OCI-LY7 (cell line): ENCODE measurements around the gene ABHD16B. TPM values are rescaled to one million over a fixed set of nuclear protein-coding genes. Genes with fewer than 3 reads are reported as not detected.
"Not testable (repeated sequence)": the region's sequence is repeated elsewhere in the genome, so short reads cannot be mapped to it uniquely, and the experiment has no call there.

Experiments
- BruUV-seq: library from RNA; stranded (reverse); fragments of 400-500 nt; replicated peaks from 2 replicates; lab custom pipeline; 2021; lab: Mats Ljungman, UMichigan
- CTCF ChIA-PET: fragments of 300-600 bp; sonication (Branson Sonifier 250); formaldehyde crosslinking; loops from one replicate; lab custom pipeline; 2022; ENCODE audit warnings: antibody characterized with exemption; ENCODE audit not compliant: unreplicated experiment; lab: Charles Lee
- POLR2A ChIA-PET: fragments of 300-600 bp; sonication (Branson Sonifier 250); formaldehyde crosslinking; loops from one replicate; lab custom pipeline; 2022; ENCODE audit warnings: antibody characterized with exemption; lab: Charles Lee
- DNase-seq: peaks from one replicate; pipeline ENCODE4 v3.0.0-alpha.2; 2015; ENCODE audit warnings: low spot score
- H2AFZ ChIP-seq: fragments of 200-600 bp; sonication (generic), shearing (Covaris generic); 2 replicates; pipeline ENCODE4 v1.6.1; 2014; ENCODE audit warnings: mild to moderate bottlenecking, antibody characterized with exemption, low read length, moderate library complexity
- H3K27ac ChIP-seq: fragments of 200-600 bp; sonication (generic); 2 replicates; pipeline ENCODE4 v1.5.1; 2014; ENCODE audit warnings: mixed run types, low read depth, mild to moderate bottlenecking, moderate library complexity, low read length, inconsistent platforms; ENCODE audit not compliant: poor library complexity, severe bottlenecking
- H3K36me3 ChIP-seq: fragments of 200-600 bp; sonication (generic); 2 replicates; pipeline ENCODE4 v1.6.1; 2014; ENCODE audit warnings: mild to moderate bottlenecking, antibody characterized with exemption, low read length, moderate library complexity, mixed read lengths; ENCODE audit not compliant: insufficient read depth
- H3K4me1 ChIP-seq: fragments of 200-600 bp; sonication (generic); 2 replicates; pipeline ENCODE4 v1.5.1; 2014; ENCODE audit warnings: mild to moderate bottlenecking, low read length; ENCODE audit not compliant: insufficient read depth, poor library complexity, severe bottlenecking
- H3K4me2 ChIP-seq: fragments of 200-600 bp; sonication (generic); 2 replicates; pipeline ENCODE4 v1.6.1; 2014; ENCODE audit warnings: mild to moderate bottlenecking, low read length
- H3K4me3 ChIP-seq: fragments of 200-600 bp; sonication (generic); 2 replicates; pipeline ENCODE4 v1.5.1; 2014; ENCODE audit warnings: mild to moderate bottlenecking, low read depth, low read length; ENCODE audit not compliant: poor library complexity, severe bottlenecking
- H3K79me2 ChIP-seq: fragments of 200-600 bp; sonication (generic); 2 replicates; pipeline ENCODE4 v1.6.1; 2016; ENCODE audit warnings: low read depth, mild to moderate bottlenecking, low read length, moderate library complexity, mixed read lengths; ENCODE audit not compliant: insufficient read depth
- H3K9me2 ChIP-seq: fragments of 200-600 bp; sonication (generic); 2 replicates; pipeline ENCODE4 v1.6.1; 2016; ENCODE audit warnings: mild to moderate bottlenecking, low read length, mixed read lengths; ENCODE audit not compliant: insufficient read depth
- H3K9me3 ChIP-seq: fragments of 200-600 bp; sonication (generic); 2 replicates; pipeline ENCODE4 v1.6.1; 2014; ENCODE audit warnings: mild to moderate bottlenecking, mixed run types, low read length, mixed read lengths
- H4K20me1 ChIP-seq: fragments of 200-600 bp; sonication (generic); 2 replicates; pipeline ENCODE4 v1.6.1; 2014; ENCODE audit warnings: mild to moderate bottlenecking, antibody characterized with exemption, low read length, moderate library complexity, mixed read lengths; ENCODE audit not compliant: insufficient read depth
- EZH2phosphoT487 ChIP-seq: fragments of 200-600 bp; sonication (generic); IDR thresholded peaks from 2 replicates; pipeline ENCODE4 v1.6.1; 2018; ENCODE audit warnings: low read depth, borderline replicate concordance, mild to moderate bottlenecking, mixed run types, antibody characterized with exemption, low read length, moderate library complexity, mixed read lengths
- intact Hi-C: fragments of 100-400 bp; cut with micrococcal nuclease; formaldehyde crosslinking; loops from one replicate; pipeline ENCODE4 v1.10.0; 2022; ENCODE audit not compliant: unreplicated experiment
- total RNA-seq, 2 experiments: library from RNA; depleted of rRNA in 1 of 2; stranded (reverse); fragments of >200 nt in 1 of 2; shearing (Covaris generic) in 1 of 2; gene quantifications; 2 replicates each; pipeline ENCODE4 v1.2.3, GENCODE V29; 2014 to 2022
- TF ChIP-seq, protein P1 (sequence below): fragments of 200-600 bp; sonication (generic); conservative IDR thresholded peaks from 2 replicates; pipeline ENCODE4 v1.5.1; 2014; ENCODE audit warnings: mild to moderate bottlenecking, antibody characterized with exemption, low read length, moderate library complexity, mixed read lengths

Gene ABHD16B
- total RNA-seq, 2 experiments from 2014 or later = 0.29 TPM; not detected in 1

GRCh38 chr20:63848003-63848911, 13.0 kb upstream of the ABHD16B start:
- H3K4me1 ChIP-seq = no peaks in the 10 kb centered on the region
- H4K20me1 ChIP-seq = no peaks in the 10 kb centered on the region
- CTCF ChIA-PET = no interaction called here
- H3K36me3 ChIP-seq = no peaks in the 10 kb centered on the region
- H2AFZ ChIP-seq = no peak overlapping the region
- no peaks in the 10 kb centered on the region for H3K9me3 ChIP-seq
- H3K4me2 ChIP-seq = no peak overlapping the region
- intact Hi-C loops = no loop called here
- no TSS peak for BruUV-seq
- H3K9me2 ChIP-seq = no peaks in the 10 kb centered on the region
- no peaks in the 10 kb centered on the region for H3K79me2 ChIP-seq
- TF ChIP-seq, protein P1, sequence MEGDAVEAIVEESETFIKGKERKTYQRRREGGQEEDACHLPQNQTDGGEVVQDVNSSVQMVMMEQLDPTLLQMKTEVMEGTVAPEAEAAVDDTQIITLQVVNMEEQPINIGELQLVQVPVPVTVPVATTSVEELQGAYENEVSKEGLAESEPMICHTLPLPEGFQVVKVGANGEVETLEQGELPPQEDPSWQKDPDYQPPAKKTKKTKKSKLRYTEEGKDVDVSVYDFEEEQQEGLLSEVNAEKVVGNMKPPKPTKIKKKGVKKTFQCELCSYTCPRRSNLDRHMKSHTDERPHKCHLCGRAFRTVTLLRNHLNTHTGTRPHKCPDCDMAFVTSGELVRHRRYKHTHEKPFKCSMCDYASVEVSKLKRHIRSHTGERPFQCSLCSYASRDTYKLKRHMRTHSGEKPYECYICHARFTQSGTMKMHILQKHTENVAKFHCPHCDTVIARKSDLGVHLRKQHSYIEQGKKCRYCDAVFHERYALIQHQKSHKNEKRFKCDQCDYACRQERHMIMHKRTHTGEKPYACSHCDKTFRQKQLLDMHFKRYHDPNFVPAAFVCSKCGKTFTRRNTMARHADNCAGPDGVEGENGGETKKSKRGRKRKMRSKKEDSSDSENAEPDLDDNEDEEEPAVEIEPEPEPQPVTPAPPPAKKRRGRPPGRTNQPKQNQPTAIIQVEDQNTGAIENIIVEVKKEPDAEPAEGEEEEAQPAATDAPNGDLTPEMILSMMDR = no peak
- TF ChIP-seq EZH2phosphoT487 = no peak
- DNase-seq = no peak
- POLR2A ChIA-PET = interaction anchor here (0.7 kb wide), 1 partner anchor 703 kb away, joined by 6 read pairs; no protein-coding TSS in a partner anchor
- H3K4me3 ChIP-seq = no peak overlapping the region
- H3K27ac ChIP-seq = no peak overlapping the region

DNA sequence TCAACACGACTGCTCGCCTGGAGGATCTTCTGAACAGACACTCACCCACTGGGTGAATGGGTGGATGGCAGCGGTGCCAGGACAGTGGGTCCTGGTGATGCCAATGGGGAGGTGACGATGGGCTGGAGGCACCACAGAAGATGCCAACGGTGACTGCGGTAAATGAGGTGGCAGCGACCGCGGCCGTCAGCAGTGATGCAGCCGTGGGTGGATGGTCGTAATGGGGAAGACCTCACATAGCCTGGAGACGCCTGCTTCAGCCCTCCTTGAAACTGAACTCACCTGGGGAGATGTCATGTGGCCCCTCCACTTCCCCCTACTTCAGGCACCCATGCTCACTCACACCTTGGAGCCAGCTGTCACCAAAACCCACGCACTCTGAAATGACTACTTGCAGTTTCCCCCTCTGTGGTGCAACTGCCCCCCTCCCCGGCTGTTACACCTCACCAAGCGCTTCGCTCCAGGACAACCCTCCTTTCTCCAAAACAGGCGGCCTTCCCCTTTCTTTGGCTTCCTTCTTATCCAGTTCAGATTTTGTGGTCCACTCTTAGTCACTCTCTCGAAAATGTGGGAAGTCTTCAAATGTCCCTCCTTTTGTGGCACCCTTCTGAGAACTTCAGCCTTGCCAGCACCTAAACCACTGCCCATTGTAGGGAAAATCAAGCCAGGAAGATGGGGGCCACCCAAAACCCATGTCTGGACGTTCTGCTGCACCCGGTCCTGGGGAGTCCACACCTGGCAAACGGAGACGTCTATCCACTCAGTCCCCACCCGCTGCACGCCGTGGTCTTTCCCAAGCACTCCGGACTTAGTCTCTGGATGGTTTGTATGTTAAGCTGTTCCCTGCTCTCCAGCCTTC, 10.4 kb upstream of the ABHD16B start:
- ChIA-PET CTCF (no interaction called here), POLR2A (no interaction called here)
- intact Hi-C loops = no loop called here
- Histone ChIP-seq H3K27ac (no peak overlapping the region), H2AFZ (no peak overlapping the region), H3K4me2 (no peak overlapping the region), H3K9me3 (no peaks in the 10 kb centered on the region), H3K79me2 (no peaks in the 10 kb centered on the region), H3K4me3 (no peak overlapping the region), H3K36me3 (no peaks in the 10 kb centered on the region), H3K9me2 (no peaks in the 10 kb centered on the region), H3K4me1 (no peaks in the 10 kb centered on the region), H4K20me1 (no peaks in the 10 kb centered on the region)
- no peak for DNase-seq
- no TSS peak for BruUV-seq
- TF ChIP-seq, protein P1 = no peak
- TF ChIP-seq EZH2phosphoT487 = no peak

- intact Hi-C loops, H3K4me1 ChIP-seq, H3K9me3 ChIP-seq, H3K9me2 ChIP-seq, H3K79me2 ChIP-seq, BruUV-seq, H2AFZ ChIP-seq, H3K36me3 ChIP-seq, H3K27ac ChIP-seq, CTCF ChIA-PET, DNase-seq, H3K4me3 ChIP-seq, H3K4me2 ChIP-seq, H4K20me1 ChIP-seq: not testable (repeated sequence)
- POLR2A ChIA-PET = interaction anchor here (0.6 kb wide), 1 partner anchor 60 kb away, joined by 3 read pairs; no protein-coding TSS in a partner anchor
Measured at GRCh38 chr20:63851548-63851943, 9.8 kb upstream of the ABHD16B start.

GRCh38 chr20:63853733-63854068, 7.6 kb upstream of the ABHD16B start:
- H4K20me1 ChIP-seq, DNase-seq, POLR2A ChIA-PET, H3K4me2 ChIP-seq, H3K36me3 ChIP-seq, H3K9me3 ChIP-seq, BruUV-seq, H3K4me1 ChIP-seq, H3K4me3 ChIP-seq, H3K79me2 ChIP-seq, H3K27ac ChIP-seq, intact Hi-C loops, CTCF ChIA-PET, H3K9me2 ChIP-seq, H2AFZ ChIP-seq: not testable (repeated sequence)
